Panc1 (cell line): ENCODE measurements around the gene KCNAB1. TPM values are rescaled to one million over a fixed set of nuclear protein-coding genes. Genes with fewer than 3 reads are reported as not detected.
A peak's percentile ranks its signal among the peaks of the same experiment; 100 is the strongest.

ENCODE experiments used
- ATAC-seq: fragments of 200-7000 bp; cut with Tn5 transposase; 2 replicates; pipeline ENCODE4 v1.9.1; 2020; ENCODE audit warnings: mild to moderate bottlenecking, moderate library complexity
- BruUV-seq: library from RNA; stranded (reverse); fragments of 400-500 nt; replicated peaks from 2 replicates; lab custom pipeline; 2021; lab: Mats Ljungman, UMichigan
- CTCF ChIA-PET: fragments of 300-600 bp; sonication (Branson Sonifier 250); formaldehyde crosslinking; loops from one replicate; lab custom pipeline; 2022; ENCODE audit warnings: antibody characterized with exemption; lab: Charles Lee
- POLR2A ChIA-PET: fragments of 300-600 bp; sonication (Branson Sonifier 250); formaldehyde crosslinking; loops from one replicate; lab custom pipeline; 2022; ENCODE audit warnings: antibody characterized with exemption; lab: Charles Lee
- DNase-seq: peaks from one replicate; pipeline ENCODE4 v3.0.0-alpha.2; 2010; ENCODE audit warnings: low read depth, low spot score
- H3K27ac ChIP-seq: 2 replicates; pipeline ENCODE4 v1.5.1; 2011; ENCODE audit warnings: mild to moderate bottlenecking, low read length, inconsistent platforms
- H3K27me3 ChIP-seq: fragments of 200-500 bp; sonication (Bioruptor generic); 2 replicates; pipeline ENCODE4 v1.6.0; 2014; ENCODE audit warnings: low read length, inconsistent platforms; ENCODE audit not compliant: control insufficient read depth, insufficient read depth
- H3K36me3 ChIP-seq: fragments of 200-500 bp; sonication (Bioruptor generic); 2 replicates; pipeline ENCODE4 v1.5.1; 2014; ENCODE audit warnings: inconsistent platforms, mild to moderate bottlenecking, low read length, moderate library complexity; ENCODE audit not compliant: control insufficient read depth, insufficient read depth
- H3K4me1 ChIP-seq: 2 replicates; pipeline ENCODE4 v1.5.1; 2011; ENCODE audit warnings: inconsistent platforms, mild to moderate bottlenecking, low read length, moderate library complexity; ENCODE audit not compliant: control insufficient read depth, insufficient read depth
- H3K4me3 ChIP-seq, 2 experiments: 2 replicates each; pipeline ENCODE4 v1.5.1; 2011 to 2012; ENCODE audit warnings: low read depth in 2 of 2, low read length in 2 of 2, mild to moderate bottlenecking in 2 of 2, inconsistent platforms in 1 of 2, moderate library complexity in 1 of 2
- H3K9me3 ChIP-seq: fragments of 200-500 bp; sonication (Bioruptor generic); 2 replicates; pipeline ENCODE4 v1.5.1; 2014; ENCODE audit warnings: low read depth, mild to moderate bottlenecking, inconsistent platforms, low read length, moderate library complexity; ENCODE audit not compliant: control insufficient read depth, insufficient read depth
- POLR2AphosphoS5 ChIP-seq: IDR thresholded peaks from 2 replicates; pipeline ENCODE4 v1.6.1; 2012; ENCODE audit warnings: mild to moderate bottlenecking, low read depth, low read length, moderate library complexity
- SIN3A ChIP-seq: IDR thresholded peaks from 2 replicates; pipeline ENCODE4 v1.6.1; 2012; ENCODE audit warnings: low read depth, mild to moderate bottlenecking, low read length, moderate library complexity, borderline replicate concordance; ENCODE audit not compliant: insufficient read depth
- TCF7L2 ChIP-seq: IDR thresholded peaks from 2 replicates; pipeline ENCODE4 v1.6.1; 2011; ENCODE audit warnings: mild to moderate bottlenecking, low read depth, low read length, inconsistent platforms
- in situ Hi-C: cut with HindIII; loops from 2 replicates; pipeline ENCODE4 v1.10.0; 2016; ENCODE audit warnings: low sequenced_read_pairs, low pct_unique_long_range_greater_than_20kb
- intact Hi-C: fragments of 100-400 bp; cut with micrococcal nuclease; formaldehyde crosslinking; loops from one replicate; pipeline ENCODE4 v1.10.0; 2022; ENCODE audit not compliant: unreplicated experiment
- total RNA-seq: library from RNA; stranded (reverse); gene quantifications from one replicate; pipeline ENCODE4 v1.2.1, GENCODE V29; 2021; ENCODE audit not compliant: unreplicated experiment
- TF ChIP-seq, protein P1 (sequence below), 2 experiments: IDR thresholded peaks; 2 replicates each; pipeline ENCODE4 v1.6.1; 2011 to 2012; ENCODE audit warnings: low read depth in 2 of 2, control low read depth in 1 of 2, low read length in 1 of 2, mild to moderate bottlenecking in 1 of 2, moderate library complexity in 1 of 2; ENCODE audit not compliant: insufficient read depth in 1 of 2
- TF ChIP-seq, protein P2 (sequence below): fragments of 450-650 bp; IDR thresholded peaks from 2 replicates; pipeline ENCODE4 v1.5.1; 2017; ENCODE audit warnings: mild to moderate bottlenecking

The KCNAB1 gene
- total RNA-seq, 1 experiment from 2014 or later, result not detected

DNA sequence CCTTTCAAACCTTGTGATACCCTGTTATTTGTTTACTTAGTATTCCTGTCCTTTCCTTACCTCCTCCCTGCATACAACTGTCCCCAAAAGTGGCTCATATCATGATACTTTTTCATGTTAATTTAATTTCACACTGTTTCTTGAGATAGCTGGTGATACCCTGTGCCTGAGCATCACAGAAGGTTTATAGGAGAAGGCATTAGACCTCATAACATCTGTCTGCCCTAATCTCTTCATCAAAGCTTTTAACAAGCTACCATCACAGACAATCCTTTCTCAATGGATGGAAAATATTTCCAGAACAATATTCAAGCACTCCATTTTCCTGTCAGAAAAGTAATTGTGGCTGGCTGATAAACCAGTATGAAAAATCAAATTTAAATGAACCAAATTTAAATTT lies 353.0 kb downstream of the KCNAB1 start:
- no peaks in the 10 kb centered on the region for H3K4me1 ChIP-seq
- no peak for ATAC-seq
- intact Hi-C loops (no loop called here), in situ Hi-C loops (no loop called here)
- POLR2A ChIA-PET, result no interaction called here
- CTCF ChIA-PET, result no interaction called here
- TF ChIP-seq POLR2AphosphoS5 (no peak), TCF7L2 (no peak), SIN3A (no peak)
- TF ChIP-seq, protein P1, sequence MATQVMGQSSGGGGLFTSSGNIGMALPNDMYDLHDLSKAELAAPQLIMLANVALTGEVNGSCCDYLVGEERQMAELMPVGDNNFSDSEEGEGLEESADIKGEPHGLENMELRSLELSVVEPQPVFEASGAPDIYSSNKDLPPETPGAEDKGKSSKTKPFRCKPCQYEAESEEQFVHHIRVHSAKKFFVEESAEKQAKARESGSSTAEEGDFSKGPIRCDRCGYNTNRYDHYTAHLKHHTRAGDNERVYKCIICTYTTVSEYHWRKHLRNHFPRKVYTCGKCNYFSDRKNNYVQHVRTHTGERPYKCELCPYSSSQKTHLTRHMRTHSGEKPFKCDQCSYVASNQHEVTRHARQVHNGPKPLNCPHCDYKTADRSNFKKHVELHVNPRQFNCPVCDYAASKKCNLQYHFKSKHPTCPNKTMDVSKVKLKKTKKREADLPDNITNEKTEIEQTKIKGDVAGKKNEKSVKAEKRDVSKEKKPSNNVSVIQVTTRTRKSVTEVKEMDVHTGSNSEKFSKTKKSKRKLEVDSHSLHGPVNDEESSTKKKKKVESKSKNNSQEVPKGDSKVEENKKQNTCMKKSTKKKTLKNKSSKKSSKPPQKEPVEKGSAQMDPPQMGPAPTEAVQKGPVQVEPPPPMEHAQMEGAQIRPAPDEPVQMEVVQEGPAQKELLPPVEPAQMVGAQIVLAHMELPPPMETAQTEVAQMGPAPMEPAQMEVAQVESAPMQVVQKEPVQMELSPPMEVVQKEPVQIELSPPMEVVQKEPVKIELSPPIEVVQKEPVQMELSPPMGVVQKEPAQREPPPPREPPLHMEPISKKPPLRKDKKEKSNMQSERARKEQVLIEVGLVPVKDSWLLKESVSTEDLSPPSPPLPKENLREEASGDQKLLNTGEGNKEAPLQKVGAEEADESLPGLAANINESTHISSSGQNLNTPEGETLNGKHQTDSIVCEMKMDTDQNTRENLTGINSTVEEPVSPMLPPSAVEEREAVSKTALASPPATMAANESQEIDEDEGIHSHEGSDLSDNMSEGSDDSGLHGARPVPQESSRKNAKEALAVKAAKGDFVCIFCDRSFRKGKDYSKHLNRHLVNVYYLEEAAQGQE (IDR thresholded peaks at IDR 0.05; ENCODE audit: insufficient read depth in 1 of 2, low read depth in 2 of 2, low read length in 1 of 2), result no peak
- TF ChIP-seq, protein P2, sequence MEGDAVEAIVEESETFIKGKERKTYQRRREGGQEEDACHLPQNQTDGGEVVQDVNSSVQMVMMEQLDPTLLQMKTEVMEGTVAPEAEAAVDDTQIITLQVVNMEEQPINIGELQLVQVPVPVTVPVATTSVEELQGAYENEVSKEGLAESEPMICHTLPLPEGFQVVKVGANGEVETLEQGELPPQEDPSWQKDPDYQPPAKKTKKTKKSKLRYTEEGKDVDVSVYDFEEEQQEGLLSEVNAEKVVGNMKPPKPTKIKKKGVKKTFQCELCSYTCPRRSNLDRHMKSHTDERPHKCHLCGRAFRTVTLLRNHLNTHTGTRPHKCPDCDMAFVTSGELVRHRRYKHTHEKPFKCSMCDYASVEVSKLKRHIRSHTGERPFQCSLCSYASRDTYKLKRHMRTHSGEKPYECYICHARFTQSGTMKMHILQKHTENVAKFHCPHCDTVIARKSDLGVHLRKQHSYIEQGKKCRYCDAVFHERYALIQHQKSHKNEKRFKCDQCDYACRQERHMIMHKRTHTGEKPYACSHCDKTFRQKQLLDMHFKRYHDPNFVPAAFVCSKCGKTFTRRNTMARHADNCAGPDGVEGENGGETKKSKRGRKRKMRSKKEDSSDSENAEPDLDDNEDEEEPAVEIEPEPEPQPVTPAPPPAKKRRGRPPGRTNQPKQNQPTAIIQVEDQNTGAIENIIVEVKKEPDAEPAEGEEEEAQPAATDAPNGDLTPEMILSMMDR, result no peak
- DNase-seq, result no peak
- no peaks in the 10 kb centered on the region for H3K36me3 ChIP-seq
- no TSS peak for BruUV-seq
- no peak overlapping the region for H3K4me3 ChIP-seq
- no peak overlapping the region for H3K27ac ChIP-seq
- H3K27me3 ChIP-seq, result peaks cover 2% of the 10 kb centered on the region; the same call in 1 of the 2 replicates
- no peaks in the 10 kb centered on the region for H3K9me3 ChIP-seq

DNA sequence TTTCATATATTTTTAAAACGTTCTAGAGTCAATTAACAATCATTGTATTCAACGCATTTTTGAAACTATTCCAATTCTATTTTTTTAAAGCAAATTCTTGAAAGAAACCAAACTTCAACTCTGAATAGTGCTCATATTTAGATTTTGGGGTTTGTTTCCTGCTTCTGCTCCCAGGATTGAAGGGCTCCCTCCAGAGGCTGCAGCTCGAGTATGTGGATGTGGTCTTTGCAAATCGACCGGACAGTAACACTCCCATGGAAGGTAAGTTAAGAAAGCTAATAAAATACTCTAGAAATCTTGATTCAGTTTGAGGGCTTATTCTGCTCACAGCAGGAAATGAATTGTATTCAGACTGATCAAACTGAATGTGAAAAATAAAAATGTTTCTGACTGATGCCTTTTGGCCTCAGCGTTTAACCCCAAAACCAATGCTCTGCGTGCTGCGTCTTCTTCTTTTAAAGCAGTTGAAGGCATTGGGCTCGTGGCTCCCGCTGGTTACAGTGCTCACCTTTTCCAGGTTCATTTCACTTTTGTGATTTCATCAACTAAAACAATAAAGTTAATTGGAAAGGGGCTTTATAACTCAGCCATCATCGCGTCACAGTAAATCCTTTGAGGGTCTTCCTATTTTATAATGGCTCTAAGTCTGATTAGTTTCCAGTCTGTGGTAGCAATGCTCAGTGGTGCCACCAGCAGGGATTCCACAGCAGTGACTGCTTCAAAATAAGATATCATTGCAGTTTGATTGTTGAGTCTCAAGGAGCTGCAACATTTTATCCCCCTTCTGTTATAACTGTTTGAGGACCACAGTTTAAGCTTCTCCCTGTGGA lies 354.4 kb downstream of the KCNAB1 start:
- no TSS peak for BruUV-seq

More for the DNA sequence above, 354.4 kb downstream of the KCNAB1 start:
- ATAC-seq, result no peak
- intact Hi-C loops, result no loop called here
- no peaks in the 10 kb centered on the region for H3K4me1 ChIP-seq
- H3K27me3 ChIP-seq, result peaks cover 3% of the 10 kb centered on the region; the same call in 1 of the 2 replicates
- no peaks in the 10 kb centered on the region for H3K9me3 ChIP-seq
- in situ Hi-C loops, result no loop called here
- ChIA-PET CTCF (interaction anchor here (0.6 kb wide), 1 partner anchor 107 kb away, joined by 4 read pairs; no protein-coding TSS in a partner anchor), POLR2A (no interaction called here)
- no peaks in the 10 kb centered on the region for H3K36me3 ChIP-seq
- no peak for TF ChIP-seq POLR2AphosphoS5
- TF ChIP-seq, protein P1 (IDR thresholded peaks at IDR 0.05; ENCODE audit: insufficient read depth in 1 of 2, low read depth in 2 of 2, low read length in 1 of 2), result no peak
- no peak for TF ChIP-seq SIN3A
- TF ChIP-seq TCF7L2, result no peak
- TF ChIP-seq, protein P2, result peak; percentile 66
- no peak overlapping the region for H3K27ac ChIP-seq
- H3K4me3 ChIP-seq, result no peak overlapping the region
- no peak for DNase-seq
